ENCODE results near the gene PM20D2. TPM values are rescaled to one million over a fixed set of nuclear protein-coding genes. Genes with fewer than 3 reads are reported as not detected.

Gene PM20D2, protein sequence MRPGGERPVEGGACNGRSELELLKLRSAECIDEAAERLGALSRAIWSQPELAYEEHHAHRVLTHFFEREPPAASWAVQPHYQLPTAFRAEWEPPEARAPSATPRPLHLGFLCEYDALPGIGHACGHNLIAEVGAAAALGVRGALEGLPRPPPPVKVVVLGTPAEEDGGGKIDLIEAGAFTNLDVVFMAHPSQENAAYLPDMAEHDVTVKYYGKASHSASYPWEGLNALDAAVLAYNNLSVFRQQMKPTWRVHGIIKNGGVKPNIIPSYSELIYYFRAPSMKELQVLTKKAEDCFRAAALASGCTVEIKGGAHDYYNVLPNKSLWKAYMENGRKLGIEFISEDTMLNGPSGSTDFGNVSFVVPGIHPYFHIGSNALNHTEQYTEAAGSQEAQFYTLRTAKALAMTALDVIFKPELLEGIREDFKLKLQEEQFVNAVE
- total RNA-seq, result 4.4 and 6.4 TPM in 2 replicates

GRCh38 chr6:89145956-89146717, at the start of gene PM20D2:
Gene PM20D2 (plus strand): TSS chr6:89146055. CDS start chr6:89146145, 90 bp downstream.

GRCh38 chr6:89117211-89118108, 28.4 kb upstream of the PM20D2 start, which contains the start of gene SRSF12:
Gene SRSF12 (minus strand): TSS chr6:89118071. CDS start chr6:89117887, 184 bp downstream.

Other genes with a start within 250 kb of the PM20D2 start
- 8.6 and 20.2 TPM in 2 replicates for gene RNGTT, start 182.4 kb upstream of the PM20D2 start, total RNA-seq
- 38.5 and 44.7 TPM in 2 replicates for gene PNRC1, start 65.3 kb upstream of the PM20D2 start, total RNA-seq
- gene SRSF12, start 28.0 kb upstream of the PM20D2 start, total RNA-seq, result 0.19 TPM in 1 of 2 replicates, not detected in the other
- gene GABRR1, start 71.3 kb downstream of the PM20D2 start, total RNA-seq, result not detected in 2 replicates
- 0.32 and 1.2 TPM in 2 replicates for gene GABRR2, start 169.2 kb downstream of the PM20D2 start, total RNA-seq
- gene UBE2J1, start 206.7 kb downstream of the PM20D2 start, total RNA-seq, result 47.9 and 56.0 TPM in 2 replicates